ENCODE data around the gene GAB2.

GAB2 gene

DNA sequence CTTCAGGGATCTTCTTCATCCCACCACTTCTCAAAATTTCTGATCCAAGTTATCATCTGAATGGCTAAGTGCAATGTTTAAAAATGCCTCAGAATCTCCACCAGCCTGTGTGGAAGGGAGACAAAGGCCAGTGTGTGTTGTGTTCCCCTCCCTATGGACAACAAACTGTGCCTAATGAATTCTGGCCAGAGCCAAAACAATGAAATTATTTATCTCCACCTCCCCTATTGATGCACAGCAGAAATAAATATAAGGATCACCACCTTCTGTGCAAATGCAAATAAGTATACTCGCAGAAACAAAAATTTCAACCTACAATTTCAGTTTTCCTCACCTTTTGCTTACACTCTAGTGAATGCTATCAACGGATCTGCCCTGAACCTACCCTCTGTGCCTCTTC lies 75.8 kb downstream of the GAB2 start:
- Histone ChIP-seq H3K9me3 (ENCODE audit: insufficient read depth, low read length) (no peaks in the 10 kb centered on the region), H3K9ac (ENCODE audit: insufficient read length, low read depth) (no peak overlapping the region), H3K4me3 (ENCODE audit: insufficient read length, low read depth) (no peak overlapping the region), H3K36me3 (ENCODE audit: insufficient read depth, insufficient read length, low read length) (no peaks in the 10 kb centered on the region), H3K27me3 (ENCODE audit: insufficient read depth, insufficient read length) (no peaks in the 10 kb centered on the region), H3K4me1 (ENCODE audit: insufficient read depth, insufficient read length) (no peaks in the 10 kb centered on the region)
- TF ChIP-seq ZNF274 (IDR thresholded peaks at IDR 0.05; ENCODE audit: low read depth, low read length) (no peak), YY1 (IDR thresholded peaks at IDR 0.05; ENCODE audit: insufficient read depth, insufficient read length) (no peak), SUZ12 (IDR thresholded peaks at IDR 0.05; ENCODE audit: extremely low read depth, insufficient read depth, insufficient read length) (no peak)
- no peak for DNase-seq (ENCODE audit: low read depth, low spot score)

DNA sequence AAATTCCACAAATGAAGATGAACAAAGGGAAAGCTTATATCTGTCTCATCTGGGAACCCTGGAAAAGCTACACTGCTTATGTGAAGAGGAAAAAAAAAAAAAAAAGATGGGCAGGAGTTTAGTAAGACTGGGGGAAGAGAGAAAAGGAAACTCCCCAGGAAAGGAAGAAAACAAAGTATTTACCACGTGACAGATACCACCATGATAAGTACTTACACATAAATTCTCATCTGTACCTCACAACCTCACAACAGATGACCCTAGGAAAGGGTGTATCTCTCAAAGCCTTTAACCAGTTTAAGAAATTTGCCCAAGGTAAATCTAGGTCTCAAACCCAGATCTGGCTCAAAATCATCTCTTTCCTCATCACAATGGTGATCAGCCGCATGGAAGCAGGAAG lies 77.1 kb downstream of the GAB2 start:
- TF ChIP-seq YY1 (IDR thresholded peaks at IDR 0.05; ENCODE audit: insufficient read depth, insufficient read length): no peak
- TF ChIP-seq ZNF274 (IDR thresholded peaks at IDR 0.05; ENCODE audit: low read depth, low read length): no peak
- TF ChIP-seq SUZ12 (IDR thresholded peaks at IDR 0.05; ENCODE audit: extremely low read depth, insufficient read depth, insufficient read length): no peak

DNA sequence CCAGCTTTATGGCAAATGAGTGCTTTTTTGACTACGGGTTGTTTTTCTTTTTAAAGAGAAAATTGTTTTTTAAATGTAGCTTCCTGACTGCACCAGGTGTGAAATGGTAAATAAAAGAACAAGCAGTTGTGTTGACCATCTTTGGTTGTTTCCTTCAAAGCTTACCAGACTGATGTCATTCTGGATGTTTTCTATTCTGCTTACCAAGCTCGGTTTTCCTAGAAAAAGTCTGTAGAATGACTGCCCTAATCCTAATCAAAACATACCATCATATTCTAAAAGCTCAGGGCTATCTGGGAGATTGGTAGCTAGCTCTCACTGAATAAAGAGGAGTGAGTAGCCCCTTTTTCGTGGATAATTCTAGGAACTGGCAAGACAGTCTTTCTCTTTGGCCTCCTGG lies 77.7 kb downstream of the GAB2 start:
- H3K27me3 ChIP-seq (ENCODE audit: insufficient read depth, insufficient read length): no peaks in the 10 kb centered on the region
- no peak overlapping the region for H3K9ac ChIP-seq (ENCODE audit: insufficient read length, low read depth)
- no peak overlapping the region for H3K4me3 ChIP-seq (ENCODE audit: insufficient read length, low read depth)
- TF ChIP-seq YY1 (IDR thresholded peaks at IDR 0.05; ENCODE audit: insufficient read depth, insufficient read length) (no peak), ZNF274 (IDR thresholded peaks at IDR 0.05; ENCODE audit: low read depth, low read length) (no peak)
- H3K36me3 ChIP-seq (ENCODE audit: insufficient read depth, insufficient read length, low read length): no peaks in the 10 kb centered on the region
- no peaks in the 10 kb centered on the region for H3K9me3 ChIP-seq (ENCODE audit: insufficient read depth, low read length)
- H3K4me1 ChIP-seq (ENCODE audit: insufficient read depth, insufficient read length): no peaks in the 10 kb centered on the region
- no peak for DNase-seq (ENCODE audit: low read depth, low spot score)

More for the DNA sequence above, 77.1 kb downstream of the GAB2 start:
- H3K4me1 ChIP-seq (ENCODE audit: insufficient read depth, insufficient read length): no peaks in the 10 kb centered on the region
- H3K36me3 ChIP-seq (ENCODE audit: insufficient read depth, insufficient read length, low read length): no peaks in the 10 kb centered on the region
- DNase-seq (ENCODE audit: low read depth, low spot score): no peak
- H3K9ac ChIP-seq (ENCODE audit: insufficient read length, low read depth): no peak overlapping the region
- H3K27me3 ChIP-seq (ENCODE audit: insufficient read depth, insufficient read length): no peaks in the 10 kb centered on the region
- no peak overlapping the region for H3K4me3 ChIP-seq (ENCODE audit: insufficient read length, low read depth)
- H3K9me3 ChIP-seq (ENCODE audit: insufficient read depth, low read length): no peaks in the 10 kb centered on the region

DNA sequence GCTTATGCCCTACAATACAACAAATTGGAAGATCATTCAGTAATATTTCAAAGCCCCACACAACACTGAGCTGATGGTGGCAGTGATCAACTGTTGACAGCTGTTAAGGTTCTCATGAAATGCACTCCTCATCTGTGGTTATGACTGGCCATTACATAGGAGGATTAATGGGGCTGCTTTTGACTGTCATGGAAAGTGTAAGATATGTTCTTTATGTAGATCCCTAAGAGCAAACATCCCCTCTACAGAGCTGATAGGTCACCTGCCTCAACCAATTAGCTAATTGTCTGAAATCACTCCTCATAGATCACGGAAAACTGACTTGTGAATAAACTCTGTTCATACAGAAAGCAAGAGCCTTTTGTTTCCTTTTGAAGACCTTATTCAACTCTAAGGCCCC lies 78.1 kb downstream of the GAB2 start:
- Histone ChIP-seq H3K9me3 (ENCODE audit: insufficient read depth, low read length) (no peaks in the 10 kb centered on the region), H3K4me3 (ENCODE audit: insufficient read length, low read depth) (no peak overlapping the region), H3K9ac (ENCODE audit: insufficient read length, low read depth) (no peak overlapping the region), H3K4me1 (ENCODE audit: insufficient read depth, insufficient read length) (no peaks in the 10 kb centered on the region), H3K36me3 (ENCODE audit: insufficient read depth, insufficient read length, low read length) (no peaks in the 10 kb centered on the region), H3K27me3 (ENCODE audit: insufficient read depth, insufficient read length) (no peaks in the 10 kb centered on the region)
- TF ChIP-seq YY1 (IDR thresholded peaks at IDR 0.05; ENCODE audit: insufficient read depth, insufficient read length) (no peak), SUZ12 (IDR thresholded peaks at IDR 0.05; ENCODE audit: extremely low read depth, insufficient read depth, insufficient read length) (no peak), ZNF274 (IDR thresholded peaks at IDR 0.05; ENCODE audit: low read depth, low read length) (no peak)
- no peak for DNase-seq (ENCODE audit: low read depth, low spot score)

DNA sequence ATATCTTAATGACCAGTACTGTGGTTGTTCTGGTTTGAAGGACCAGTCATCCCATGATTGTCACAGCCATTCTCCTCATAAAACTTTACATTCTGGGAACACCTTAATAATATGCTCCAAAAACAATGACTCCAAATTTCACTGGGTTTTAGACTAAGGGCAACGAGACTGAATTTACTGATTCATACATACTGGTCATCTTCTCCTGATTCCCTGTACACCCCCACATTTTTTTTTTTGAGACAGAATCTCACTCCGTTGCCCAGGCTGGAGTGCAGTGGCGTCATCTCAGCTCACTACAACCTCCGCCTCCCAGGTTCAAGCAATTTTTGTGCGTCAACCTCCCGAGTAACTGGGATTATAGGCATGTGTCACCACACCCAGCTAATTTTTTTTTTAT lies 78.9 kb downstream of the GAB2 start:
- no peak for TF ChIP-seq ZNF274 (IDR thresholded peaks at IDR 0.05; ENCODE audit: low read depth, low read length)
- TF ChIP-seq SUZ12 (IDR thresholded peaks at IDR 0.05; ENCODE audit: extremely low read depth, insufficient read depth, insufficient read length): no peak
- no peak for TF ChIP-seq YY1 (IDR thresholded peaks at IDR 0.05; ENCODE audit: insufficient read depth, insufficient read length)
- no peak for DNase-seq (ENCODE audit: low read depth, low spot score)
- Histone ChIP-seq H3K9me3 (ENCODE audit: insufficient read depth, low read length) (no peaks in the 10 kb centered on the region), H3K36me3 (ENCODE audit: insufficient read depth, insufficient read length, low read length) (no peaks in the 10 kb centered on the region), H3K9ac (ENCODE audit: insufficient read length, low read depth) (no peak overlapping the region), H3K4me3 (ENCODE audit: insufficient read length, low read depth) (no peak overlapping the region), H3K27me3 (ENCODE audit: insufficient read depth, insufficient read length) (no peaks in the 10 kb centered on the region), H3K4me1 (ENCODE audit: insufficient read depth, insufficient read length) (no peaks in the 10 kb centered on the region)

DNA sequence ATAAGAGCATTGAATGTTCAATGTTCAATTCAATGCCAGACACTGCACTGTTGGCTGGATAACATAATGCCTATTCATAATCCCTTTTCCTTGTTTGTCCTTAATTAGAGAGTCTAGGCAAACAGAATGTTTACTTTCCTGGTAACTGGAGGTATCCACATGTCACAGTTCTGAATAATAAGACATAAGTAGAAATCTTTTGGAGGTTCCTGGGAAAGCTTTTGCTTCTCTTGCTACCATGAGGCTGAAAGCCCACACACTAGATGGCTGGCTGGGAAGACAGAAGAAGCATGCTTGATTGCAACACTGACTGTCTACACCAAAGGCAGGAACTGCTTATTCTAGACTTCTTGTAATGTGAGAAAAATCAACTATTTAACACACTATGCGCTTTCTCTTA lies 79.5 kb downstream of the GAB2 start:
- Histone ChIP-seq H3K4me3 (ENCODE audit: insufficient read length, low read depth) (no peak overlapping the region), H3K9me3 (ENCODE audit: insufficient read depth, low read length) (no peaks in the 10 kb centered on the region), H3K9ac (ENCODE audit: insufficient read length, low read depth) (no peak overlapping the region), H3K36me3 (ENCODE audit: insufficient read depth, insufficient read length, low read length) (no peaks in the 10 kb centered on the region), H3K27me3 (ENCODE audit: insufficient read depth, insufficient read length) (no peaks in the 10 kb centered on the region), H3K4me1 (ENCODE audit: insufficient read depth, insufficient read length) (no peaks in the 10 kb centered on the region)
- TF ChIP-seq ZNF274 (IDR thresholded peaks at IDR 0.05; ENCODE audit: low read depth, low read length) (no peak), YY1 (IDR thresholded peaks at IDR 0.05; ENCODE audit: insufficient read depth, insufficient read length) (no peak), SUZ12 (IDR thresholded peaks at IDR 0.05; ENCODE audit: extremely low read depth, insufficient read depth, insufficient read length) (no peak)
- DNase-seq (ENCODE audit: low read depth, low spot score): no peak

DNA sequence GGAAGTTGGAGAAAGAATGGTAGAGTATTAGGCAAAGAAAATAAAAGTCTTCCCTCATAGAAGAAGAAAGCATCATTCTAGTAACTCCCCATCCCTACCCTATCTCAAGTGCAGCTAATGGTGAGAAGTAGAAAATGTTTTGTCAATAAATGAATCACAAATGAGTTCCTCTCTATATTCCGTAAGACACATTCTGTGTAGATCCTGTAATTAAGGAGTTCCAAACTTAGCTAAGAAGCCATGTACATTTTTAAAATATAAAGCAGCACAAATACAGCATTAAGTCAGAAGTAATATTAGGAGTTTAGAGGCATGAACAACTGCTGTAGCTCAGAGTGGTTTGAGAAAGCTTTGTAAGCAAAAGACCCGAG lies 80.1 kb downstream of the GAB2 start:
- H3K4me3 ChIP-seq (ENCODE audit: insufficient read length, low read depth): no peak overlapping the region
- no peak overlapping the region for H3K9ac ChIP-seq (ENCODE audit: insufficient read length, low read depth)
- TF ChIP-seq ZNF274 (IDR thresholded peaks at IDR 0.05; ENCODE audit: low read depth, low read length): no peak
- TF ChIP-seq SUZ12 (IDR thresholded peaks at IDR 0.05; ENCODE audit: extremely low read depth, insufficient read depth, insufficient read length): no peak
- TF ChIP-seq YY1 (IDR thresholded peaks at IDR 0.05; ENCODE audit: insufficient read depth, insufficient read length): no peak
- H3K36me3 ChIP-seq (ENCODE audit: insufficient read depth, insufficient read length, low read length): no peaks in the 10 kb centered on the region
- H3K27me3 ChIP-seq (ENCODE audit: insufficient read depth, insufficient read length): no peaks in the 10 kb centered on the region
- no peak for DNase-seq (ENCODE audit: low read depth, low spot score)
- no peaks in the 10 kb centered on the region for H3K9me3 ChIP-seq (ENCODE audit: insufficient read depth, low read length)
- no peaks in the 10 kb centered on the region for H3K4me1 ChIP-seq (ENCODE audit: insufficient read depth, insufficient read length)

Measured in NT2/D1 (cell line).